Lung microvascular endothelial cell (primary cell): Measurements from ENCODE around the gene C3orf18. TPM values are rescaled to one million over a fixed set of nuclear protein-coding genes. Genes with fewer than 3 reads are reported as not detected.

Source experiments
- DNase-seq, 2 donors: peaks; one replicate each; pipeline versions ENCODE4 v3.0.0 to v3.0.0-alpha.2; 2010; ENCODE audit warnings: low read depth in 2 of 2
- total RNA-seq: library from RNA; depleted of rRNA; stranded (reverse); fragments of >200 nt; gene quantifications from 2 replicates; pipeline ENCODE4 v1.2.1, GENCODE V29; 2014

The C3orf18 gene
- total RNA-seq, 1 donor from 2014 or later = 1.4 TPM

DNA sequence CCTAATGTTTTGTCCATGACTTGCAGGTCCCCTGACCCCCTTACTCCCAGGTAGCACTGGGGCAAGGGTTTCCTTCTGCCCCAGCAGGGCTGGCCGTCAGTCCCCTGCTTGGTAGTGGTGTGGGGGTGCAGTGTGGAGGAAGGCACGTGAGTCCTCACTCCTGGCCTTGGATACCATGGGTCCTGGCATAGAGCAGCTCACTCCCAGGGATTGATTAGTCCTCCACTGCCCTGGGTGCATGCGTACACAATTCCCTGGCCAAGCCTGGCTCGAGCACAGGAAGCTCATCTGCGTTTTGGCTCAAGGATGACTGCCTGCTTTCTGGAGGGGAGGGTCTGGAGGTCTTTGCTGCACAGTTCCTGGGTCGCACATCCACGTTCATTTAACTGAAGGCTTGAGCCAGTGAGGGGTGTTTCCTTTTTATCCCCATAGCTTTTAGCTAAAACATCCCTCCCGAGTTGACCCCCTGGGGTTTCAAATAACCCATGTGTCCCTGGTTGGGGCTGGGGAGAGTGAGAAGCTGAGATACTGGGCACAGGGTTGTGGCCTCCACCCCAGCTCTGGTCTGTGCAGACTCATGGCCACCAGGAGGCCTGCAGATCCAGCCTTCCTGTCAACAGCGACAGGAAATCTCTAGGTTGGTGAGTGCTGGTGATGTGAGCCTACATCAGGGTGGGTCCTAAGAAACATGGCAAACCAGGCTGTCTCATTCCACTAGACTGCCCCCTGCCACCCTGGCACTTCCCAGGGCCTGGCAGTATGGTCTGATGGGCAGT lies 13.3 kb upstream of the C3orf18 start:
- DNase-seq = no peak

- no peak for DNase-seq
Measured at GRCh38 chr3:50577348-50577747, 9.8 kb upstream of the C3orf18 start.

DNA sequence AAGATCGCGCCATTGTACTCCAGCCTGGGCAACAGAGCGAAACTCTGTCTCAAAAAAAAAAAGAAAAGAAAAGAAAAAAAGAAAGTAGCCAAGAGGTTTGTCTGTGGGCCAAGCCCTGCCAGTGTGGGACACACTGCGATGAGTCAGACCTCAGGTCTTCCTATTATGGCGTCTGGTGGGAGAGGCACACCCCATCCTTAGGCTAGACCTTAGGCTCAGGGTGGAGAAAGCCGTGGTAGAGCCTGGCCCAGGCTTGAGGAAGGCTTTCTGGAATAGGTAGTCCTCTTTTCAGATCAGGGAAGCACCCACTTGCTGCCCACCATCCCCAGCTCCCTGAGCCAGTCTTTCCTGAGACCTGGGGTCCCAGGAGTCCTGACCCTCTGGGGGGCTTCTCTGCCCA lies 7.8 kb upstream of the C3orf18 start:
- DNase-seq = peak in 1 of 2 donors; percentile 23

DNA sequence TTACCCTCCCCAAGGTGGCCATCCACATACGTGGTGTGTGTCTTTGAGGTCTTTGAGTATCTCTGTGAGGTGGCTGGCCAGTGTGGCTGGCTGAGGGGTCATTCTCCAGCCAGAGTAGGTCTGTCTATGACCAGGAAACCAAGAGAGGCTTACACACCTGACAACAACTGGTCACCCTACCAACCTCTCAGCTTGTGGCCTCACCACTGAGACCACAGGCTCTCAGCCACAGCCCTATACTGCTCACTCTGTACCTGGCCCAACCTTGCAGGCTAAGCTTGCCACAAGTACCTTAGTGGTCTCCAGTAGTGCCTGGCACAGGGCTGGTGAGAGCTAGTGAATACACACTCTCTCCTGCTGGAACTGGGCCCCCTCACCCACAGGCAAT lies 6.9 kb upstream of the C3orf18 start:
- no peak for DNase-seq

- DNase-seq = no peak
Measured at GRCh38 chr3:50573566-50574443, 6.3 kb upstream of the C3orf18 start.

DNA sequence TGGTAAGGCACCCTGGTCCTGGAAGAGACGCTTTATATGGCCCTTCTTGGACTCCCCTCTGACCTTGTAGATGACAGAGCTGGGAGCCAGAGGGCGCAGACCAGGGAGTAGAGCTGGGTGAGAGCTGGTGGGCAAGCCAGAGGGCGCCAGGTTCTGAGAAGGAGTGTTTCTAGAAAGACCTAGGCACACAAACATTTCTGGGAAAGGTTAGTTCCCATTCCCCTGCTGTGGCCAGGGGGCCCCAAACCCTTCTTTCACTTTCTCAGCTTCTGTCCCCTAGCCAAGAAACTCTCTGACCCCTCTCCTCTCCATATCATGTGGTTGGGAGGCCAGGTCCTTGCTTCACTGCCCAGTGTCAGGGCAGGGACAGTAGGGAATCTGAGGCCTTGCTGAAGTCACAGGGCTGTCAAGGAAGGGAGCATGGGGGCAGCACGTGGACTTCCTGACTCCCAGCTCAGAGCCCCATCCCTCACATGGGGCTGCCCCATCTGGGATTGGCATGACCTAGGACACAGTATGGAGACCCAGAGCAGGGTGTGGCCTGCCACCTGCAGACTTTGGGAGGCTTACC lies 5.3 kb upstream of the C3orf18 start:
- no peak for DNase-seq

DNA sequence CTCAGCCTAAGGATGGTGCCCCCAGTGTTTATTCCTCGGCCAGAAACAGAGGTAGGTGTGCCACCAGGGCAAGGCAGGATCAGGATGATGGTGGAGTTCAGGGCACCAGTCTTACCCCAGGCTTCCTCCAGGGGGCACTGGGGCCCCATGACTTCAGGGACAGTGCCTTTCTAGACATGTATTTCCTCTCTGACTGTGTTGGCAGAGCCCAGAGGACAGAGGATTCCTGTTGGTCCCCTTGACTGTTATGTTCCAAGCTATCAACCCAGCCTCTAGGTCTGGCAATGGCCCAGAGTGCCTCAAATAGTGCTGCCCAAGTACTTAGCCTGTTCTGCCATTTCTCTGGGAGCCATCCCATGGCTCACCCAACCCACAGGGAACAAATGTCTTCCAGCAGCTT lies 4.6 kb upstream of the C3orf18 start:
- DNase-seq = peak; percentile 75 to 79

- no peak for DNase-seq
Measured at GRCh38 chr3:50571486-50571885, 3.9 kb upstream of the C3orf18 start.

- DNase-seq = no peak
Measured at GRCh38 chr3:50570508-50571279, 3.1 kb upstream of the C3orf18 start.

DNA sequence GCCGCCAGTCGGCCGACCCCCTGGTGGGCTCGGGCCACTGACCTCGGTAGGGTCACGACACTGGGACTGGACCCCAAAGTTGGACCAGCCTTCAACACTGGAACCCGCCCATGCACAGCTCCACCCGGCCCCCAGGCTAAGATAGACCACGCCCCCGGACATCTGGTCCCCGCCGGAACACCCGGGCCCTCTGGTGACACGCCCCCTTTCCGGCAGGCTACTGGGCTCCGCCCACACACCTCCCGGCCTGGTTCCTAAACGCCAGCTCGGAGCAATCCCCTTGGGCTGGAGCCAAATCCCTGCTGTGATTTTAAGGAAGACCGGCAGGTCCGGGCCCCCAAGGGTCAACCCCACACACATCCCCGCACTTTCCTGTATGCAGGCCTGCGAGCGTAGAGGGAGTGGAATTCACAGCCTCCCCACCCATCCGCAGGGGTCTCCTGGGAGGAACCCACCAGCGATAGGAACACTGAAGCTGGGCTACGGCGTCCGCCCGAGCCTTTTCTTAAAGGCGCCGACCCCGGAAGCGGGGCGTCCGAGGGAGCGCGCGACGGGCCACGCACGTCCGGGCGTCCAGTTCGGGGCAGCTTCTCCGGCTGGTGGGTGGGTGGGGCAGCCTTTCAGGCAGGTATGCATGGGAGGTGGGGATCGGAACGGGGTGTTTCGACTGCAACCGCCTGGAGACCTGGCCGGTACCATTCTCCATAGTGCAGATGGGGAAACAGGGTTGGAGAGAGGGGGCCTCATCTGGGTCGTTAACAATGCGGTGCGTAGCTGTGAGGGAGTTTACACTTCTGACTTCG lies 1.6 kb upstream of the C3orf18 start, which contains the start of gene HEMK1:
Gene HEMK1, plus strand, starts transcription at position 576 of the 803 bp plus-strand sequence. CDS start 1,583 bp downstream, outside the sequence.
- peak; percentile 87 to 92 for DNase-seq

DNA sequence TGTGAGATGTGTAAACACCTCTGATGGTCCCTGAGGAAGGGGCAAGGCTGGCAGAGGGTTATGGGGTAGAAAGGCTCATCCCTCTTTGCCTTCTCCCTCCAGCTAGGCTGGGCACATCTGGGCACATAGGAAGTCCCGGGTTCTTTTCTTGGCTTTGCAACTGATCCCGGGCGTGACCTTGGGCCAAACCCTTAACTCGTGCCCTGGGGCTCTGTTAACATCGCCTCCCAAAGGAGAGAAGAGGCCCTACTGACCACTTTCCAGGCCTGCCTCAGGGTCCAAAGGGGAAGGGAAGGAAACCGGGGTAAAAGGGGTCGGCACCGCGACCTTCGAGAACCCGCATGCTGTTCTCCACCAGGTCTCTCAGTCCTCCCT lies 549 bp downstream of the C3orf18 start:
- no peak for DNase-seq

- no peak for DNase-seq
Measured at GRCh38 chr3:50564321-50564720, 3.2 kb downstream of the C3orf18 start.

GRCh38 chr3:50563867-50564266 lies 3.7 kb downstream of the C3orf18 start:
- no peak for DNase-seq

GRCh38 chr3:50562861-50563260 lies 4.7 kb downstream of the C3orf18 start:
- no peak for DNase-seq

- no peak for DNase-seq
Measured at GRCh38 chr3:50559702-50560101, 7.8 kb downstream of the C3orf18 start.

- no peak for DNase-seq
Measured at GRCh38 chr3:50557915-50558314, 9.6 kb downstream of the C3orf18 start.

- DNase-seq = no peak
Measured at GRCh38 chr3:50557106-50557505, 10.4 kb downstream of the C3orf18 start.

DNA sequence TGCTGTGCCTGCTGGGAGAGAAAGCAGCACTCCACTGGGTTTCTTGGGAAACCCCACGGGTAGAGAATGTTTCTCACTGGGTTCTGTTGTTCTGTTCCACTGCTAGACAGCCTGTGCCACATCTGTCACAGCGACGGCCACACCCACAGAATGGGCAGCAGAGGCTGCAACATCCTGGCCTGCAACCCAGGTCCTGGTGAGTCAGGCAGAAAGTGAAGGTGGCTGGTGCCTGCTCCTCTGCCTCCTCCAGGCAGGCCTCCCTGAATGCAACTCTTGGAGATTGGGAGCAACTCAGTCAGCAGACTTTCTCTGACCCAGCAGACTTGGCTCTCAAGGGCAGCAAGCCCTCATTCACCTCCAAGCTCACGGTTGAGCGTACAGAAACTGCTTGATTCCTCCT lies 13.0 kb downstream of the C3orf18 start:
- DNase-seq = no peak

DNA sequence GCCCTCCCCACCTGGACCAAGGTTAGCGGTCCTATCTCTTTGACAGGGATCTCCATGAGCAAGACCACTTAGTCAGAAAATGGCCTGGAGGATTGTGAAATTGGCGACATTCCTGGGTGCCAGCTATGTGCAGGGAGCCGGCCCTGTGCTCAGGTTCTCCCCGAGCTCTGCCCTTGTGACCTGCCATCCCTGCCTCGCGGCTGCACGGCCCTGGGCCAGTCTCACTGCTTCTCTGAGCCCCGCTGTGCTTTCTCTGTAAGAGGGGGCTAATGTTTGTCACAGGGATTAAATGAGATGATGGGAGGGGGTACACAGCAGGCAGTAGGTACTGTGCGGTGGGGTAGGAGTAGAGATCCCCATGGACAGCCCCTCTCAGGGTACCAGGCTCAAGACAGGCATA lies 14.9 kb downstream of the C3orf18 start:
- DNase-seq = no peak

DNA sequence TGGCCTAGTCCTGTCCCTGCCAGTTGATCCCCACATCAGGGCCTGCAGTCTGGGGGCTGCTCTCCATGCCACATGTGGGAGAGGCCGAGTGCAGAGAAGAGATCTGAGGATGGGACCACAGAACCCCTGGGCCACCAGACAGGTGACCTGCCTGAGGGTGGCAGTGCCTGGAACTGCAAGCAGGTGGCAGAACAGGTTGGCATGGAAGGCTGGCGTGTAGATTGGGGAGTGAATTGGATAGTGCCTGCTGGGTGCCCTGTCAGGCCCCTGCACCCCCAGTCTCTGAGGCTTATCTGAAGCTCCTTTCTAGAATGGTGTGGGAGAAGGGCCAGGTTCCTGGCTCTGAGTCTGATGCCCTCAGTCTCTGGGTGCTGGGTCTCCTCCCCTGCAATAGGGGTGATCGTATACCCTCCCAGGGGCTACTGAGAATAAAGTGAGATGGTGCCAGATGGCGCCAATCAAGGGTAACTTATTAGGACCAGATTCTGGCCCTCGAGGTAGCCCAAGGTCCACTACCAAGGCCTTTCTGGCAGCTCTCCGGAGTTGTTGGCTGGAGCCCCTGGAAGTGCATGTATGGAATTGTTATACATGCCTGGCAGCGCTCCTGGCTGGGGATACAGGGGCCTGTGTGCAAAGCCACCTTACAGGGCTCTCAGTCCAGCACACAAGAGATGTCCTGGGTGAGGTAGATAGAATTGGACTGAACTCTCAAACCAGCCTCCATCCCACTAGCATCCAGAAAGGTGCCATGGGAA lies 15.7 kb downstream of the C3orf18 start:
- no peak for DNase-seq
